ENCODE results near the gene TSHZ2.

DNA sequence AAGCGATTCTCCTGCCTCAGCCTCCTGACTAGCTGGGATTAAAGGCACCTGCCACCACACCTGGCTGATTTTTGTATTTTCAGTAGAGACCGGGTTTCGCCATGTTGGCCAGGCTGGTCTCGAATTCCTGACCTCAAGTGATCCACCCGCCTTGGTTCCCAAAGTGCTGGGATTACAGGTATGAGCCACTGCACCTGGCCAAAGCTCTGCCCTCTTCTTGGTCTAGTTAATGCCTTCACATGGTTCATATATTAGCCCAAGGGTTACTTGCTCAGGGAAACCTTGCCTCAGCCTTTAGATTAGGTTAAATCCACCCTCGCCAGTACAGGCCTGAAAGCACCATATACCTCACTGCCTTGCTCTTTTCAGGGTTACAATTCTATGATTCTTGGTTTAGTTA is 26.1 kb downstream of the TSHZ2 start:
- TF ChIP-seq, protein P1, sequence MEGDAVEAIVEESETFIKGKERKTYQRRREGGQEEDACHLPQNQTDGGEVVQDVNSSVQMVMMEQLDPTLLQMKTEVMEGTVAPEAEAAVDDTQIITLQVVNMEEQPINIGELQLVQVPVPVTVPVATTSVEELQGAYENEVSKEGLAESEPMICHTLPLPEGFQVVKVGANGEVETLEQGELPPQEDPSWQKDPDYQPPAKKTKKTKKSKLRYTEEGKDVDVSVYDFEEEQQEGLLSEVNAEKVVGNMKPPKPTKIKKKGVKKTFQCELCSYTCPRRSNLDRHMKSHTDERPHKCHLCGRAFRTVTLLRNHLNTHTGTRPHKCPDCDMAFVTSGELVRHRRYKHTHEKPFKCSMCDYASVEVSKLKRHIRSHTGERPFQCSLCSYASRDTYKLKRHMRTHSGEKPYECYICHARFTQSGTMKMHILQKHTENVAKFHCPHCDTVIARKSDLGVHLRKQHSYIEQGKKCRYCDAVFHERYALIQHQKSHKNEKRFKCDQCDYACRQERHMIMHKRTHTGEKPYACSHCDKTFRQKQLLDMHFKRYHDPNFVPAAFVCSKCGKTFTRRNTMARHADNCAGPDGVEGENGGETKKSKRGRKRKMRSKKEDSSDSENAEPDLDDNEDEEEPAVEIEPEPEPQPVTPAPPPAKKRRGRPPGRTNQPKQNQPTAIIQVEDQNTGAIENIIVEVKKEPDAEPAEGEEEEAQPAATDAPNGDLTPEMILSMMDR (IDR thresholded peaks at IDR 0.05; ENCODE audit: low read depth, low read length), result no peak
- no peak for TF ChIP-seq EZH2phosphoT487 (IDR thresholded peaks at IDR 0.05; ENCODE audit: low read depth)
